Measurements from ENCODE around the gene PPP1R27.
"Not testable (repeated sequence)": the region's sequence is repeated elsewhere in the genome, so short reads cannot be mapped to it uniquely, and the experiment has no call there.

Gene PPP1R27

DNA sequence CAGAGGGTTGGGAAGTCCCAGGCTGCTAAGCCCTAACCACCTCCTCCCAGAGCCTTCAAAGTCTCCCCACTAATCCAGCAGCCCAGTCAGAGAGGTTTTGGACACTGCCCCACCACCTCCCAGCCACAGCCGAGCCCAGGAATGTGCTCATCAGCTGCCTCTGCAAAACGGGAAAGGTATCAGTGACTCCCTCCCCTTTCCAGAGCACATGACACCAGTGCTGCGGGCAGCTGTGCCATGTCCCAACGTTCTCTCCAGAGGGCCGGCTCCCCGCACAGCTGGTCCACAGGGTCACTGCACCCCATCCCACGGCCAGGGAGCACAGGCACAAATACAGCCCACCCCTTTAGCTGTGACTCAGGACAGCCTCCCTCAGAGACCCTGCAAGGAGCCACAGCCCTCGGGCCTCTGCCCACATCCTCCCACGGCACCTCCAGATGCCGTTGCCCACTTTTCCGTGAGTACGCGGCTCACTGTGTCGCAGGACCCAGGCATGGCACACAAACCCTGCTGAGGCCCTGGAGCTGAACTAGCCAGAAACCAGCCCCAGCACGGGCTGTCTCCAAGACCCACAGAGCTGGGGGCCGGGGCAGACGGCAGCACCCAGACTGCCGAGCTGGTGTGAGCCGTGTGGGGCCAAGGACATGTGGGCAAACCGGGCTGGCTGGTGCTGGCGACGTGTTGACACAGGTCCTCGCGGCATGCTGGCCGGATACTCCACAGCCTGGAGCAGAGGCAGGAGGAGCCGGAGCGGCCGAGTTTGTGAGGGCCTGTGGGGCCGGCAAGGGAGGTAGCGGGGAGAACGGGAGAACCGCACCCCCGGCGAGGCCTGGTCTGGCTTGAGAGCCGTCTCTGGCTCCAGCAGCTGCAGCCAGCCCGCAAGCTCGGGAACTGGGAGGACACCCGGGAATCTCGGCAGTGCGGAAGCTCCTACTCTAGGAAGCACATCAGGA, 6.3 kb upstream of the PPP1R27 start:
- DNase-seq, result no peak

DNA sequence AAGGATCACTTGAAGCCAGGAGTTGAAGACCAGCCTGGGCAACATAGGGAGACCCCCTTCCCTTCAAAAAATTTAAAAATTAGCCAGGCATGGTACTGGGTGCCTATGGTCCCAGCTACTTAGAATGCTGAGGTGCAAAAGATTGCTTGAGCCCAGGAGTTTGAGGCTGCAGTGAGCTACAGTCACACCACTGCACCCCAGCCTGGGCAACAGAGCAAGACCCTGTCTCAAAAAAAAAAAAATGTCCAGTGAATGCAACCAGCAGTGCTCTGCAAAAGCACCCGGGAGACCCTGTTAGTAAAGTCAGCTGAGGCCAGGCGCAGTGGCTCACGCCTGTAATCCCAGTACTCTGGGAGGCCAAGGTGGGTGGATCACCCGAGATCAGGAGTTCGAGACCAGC, 5.2 kb upstream of the PPP1R27 start:
- not testable (repeated sequence) for DNase-seq

DNA sequence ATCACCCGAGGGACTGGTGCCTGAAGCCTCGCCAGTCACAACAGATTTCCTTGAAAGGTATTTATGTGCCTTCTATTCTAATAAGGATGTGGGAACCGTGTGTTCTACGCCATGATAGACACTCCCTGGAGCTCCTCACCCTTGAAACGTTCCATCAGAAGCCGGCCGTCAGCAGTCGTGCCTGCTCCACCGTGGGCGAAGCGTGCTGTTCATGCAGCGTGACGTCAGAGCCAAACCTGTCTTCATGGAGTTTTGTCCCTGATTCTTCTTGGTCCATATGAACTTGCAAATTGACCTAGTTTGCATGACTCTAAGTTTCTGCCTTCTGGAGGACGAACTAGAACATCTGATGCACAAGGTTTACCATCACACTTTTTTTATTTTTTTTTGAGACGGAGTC, 4.5 kb upstream of the PPP1R27 start:
- no peak for DNase-seq

DNA sequence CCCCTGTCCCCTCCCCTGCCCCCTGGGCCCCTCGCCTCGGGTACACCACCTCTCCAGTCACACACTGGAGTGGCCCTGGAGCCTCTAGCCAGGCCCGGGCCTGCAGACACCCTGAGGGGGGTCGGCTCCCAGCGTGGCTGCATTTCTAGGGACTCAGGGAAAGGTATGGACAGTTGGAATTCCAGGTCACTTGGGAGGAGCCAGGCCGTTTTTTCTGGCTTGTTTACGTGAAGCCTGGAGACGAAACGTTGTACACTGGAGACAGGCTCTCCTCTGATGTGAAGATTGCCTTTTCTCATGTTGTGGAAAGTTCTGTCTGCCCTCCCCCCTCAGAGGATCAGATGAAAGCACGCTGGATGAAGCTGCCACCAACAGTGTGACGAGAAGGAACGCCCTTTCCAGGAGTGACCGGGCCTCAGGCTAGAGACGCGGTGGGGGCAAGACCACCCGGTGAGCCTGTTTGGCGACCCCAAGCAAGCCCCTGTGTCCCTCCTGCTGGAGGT, 4.0 kb upstream of the PPP1R27 start:
- DNase-seq, result no peak

DNA sequence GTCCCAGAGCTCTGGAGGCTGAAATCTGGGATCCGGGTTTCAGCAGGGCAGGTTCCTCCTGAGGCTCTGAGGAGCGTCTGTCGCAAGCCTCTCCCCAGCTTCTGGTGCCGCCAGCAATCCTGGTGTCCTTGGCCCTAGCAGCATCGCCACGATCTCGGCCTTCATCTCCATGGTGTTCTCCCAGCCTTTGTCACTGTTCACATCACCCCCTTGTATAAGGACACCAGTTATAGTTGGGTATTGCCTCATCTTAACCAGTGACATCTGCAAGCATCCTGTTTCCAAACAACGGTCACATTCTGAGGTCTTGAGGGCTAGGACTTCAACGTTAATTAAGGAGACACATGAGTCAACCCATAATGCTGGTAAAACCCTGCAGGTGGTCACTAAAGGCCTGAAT, 2.8 kb upstream of the PPP1R27 start:
- no peak for DNase-seq

DNA sequence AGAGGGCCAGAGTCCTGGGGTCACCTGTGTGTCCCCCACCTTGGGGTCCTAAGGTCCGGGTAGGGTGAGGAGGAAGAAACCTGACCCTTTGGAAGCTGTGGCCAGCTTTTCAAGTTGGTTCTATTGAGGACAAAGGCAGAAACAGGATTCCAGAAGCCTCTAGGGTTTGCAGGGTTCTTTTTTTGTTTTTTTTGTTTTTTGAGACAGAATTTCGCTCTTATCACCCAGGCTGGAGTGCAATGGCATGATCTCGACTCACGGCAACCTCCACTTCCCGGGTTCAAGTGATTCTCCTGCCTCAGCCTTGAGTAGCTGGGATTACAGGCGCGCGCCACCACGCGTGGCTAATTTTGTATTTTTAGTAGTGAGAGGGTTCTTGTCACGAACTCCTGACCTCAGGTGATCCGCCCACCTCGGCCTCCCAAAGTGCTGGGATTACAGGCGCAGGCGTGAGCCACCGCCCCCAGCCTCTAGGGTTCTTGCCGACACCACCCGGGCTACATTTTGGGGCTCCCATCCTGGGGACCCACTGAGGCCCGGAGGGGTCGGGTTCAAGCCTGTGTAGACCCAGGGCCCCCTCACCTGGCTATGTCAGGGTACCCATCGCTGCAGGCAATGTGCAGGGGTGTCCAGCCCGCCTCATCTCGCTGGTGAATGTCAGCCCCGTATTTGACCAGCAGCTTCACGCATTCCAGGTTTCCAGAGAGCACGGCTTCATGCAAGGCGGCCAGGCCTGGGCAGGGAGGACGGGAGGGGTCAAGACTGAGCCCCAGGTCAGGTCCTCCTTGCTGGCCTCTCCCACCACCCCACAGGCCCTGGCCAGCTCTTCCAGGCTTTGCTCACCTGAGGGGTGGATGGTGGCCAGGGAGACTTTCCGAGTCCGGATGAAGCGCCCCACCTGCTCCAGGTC, 674 bp downstream of the PPP1R27 start:
- DNase-seq, result no peak

DNA sequence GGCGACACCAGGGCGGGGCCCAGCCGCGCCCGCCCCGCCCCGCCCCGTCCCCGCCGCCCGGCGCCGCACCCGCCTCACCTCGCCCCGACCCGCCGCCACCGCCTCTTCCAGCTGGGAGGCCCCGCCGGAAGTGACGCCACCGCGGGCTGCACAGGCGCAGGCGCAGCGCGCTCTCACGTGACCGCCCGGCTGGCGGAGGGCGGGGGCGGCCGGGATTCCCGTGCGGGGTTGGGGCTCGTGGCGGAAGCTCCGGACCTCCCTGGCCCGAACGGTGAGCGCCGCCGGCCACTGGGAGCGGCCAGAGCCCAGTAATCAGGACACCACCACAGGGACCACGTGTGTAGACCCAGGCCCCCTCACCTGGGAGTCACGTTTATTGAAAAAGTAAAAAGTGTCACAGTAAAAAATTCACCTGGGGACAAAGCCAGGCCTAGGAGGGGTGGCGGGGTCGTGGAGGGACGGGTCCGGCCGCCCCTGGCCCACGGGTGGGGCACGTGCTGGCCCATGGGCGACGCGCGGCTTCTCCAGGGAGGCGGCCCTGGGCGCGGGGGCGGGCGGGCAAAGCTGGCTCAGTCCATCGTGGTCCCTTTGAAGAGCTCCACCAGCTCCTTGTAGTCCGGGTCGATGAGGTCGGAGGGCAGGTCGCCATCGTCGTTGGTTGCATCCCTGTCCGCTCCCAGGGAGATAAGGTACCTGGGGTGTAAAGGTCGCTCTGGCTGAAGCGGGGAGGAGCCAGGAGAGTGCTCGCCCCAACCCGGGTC, 1.5 kb downstream of the PPP1R27 start, which contains the start of gene MCRIP1:
MCRIP1 (minus strand) TSS at position 132 of the 761 bp plus-strand sequence. CDS start 8,785 bp downstream, outside the sequence.
- DNase-seq, result peak; percentile 92

DNA sequence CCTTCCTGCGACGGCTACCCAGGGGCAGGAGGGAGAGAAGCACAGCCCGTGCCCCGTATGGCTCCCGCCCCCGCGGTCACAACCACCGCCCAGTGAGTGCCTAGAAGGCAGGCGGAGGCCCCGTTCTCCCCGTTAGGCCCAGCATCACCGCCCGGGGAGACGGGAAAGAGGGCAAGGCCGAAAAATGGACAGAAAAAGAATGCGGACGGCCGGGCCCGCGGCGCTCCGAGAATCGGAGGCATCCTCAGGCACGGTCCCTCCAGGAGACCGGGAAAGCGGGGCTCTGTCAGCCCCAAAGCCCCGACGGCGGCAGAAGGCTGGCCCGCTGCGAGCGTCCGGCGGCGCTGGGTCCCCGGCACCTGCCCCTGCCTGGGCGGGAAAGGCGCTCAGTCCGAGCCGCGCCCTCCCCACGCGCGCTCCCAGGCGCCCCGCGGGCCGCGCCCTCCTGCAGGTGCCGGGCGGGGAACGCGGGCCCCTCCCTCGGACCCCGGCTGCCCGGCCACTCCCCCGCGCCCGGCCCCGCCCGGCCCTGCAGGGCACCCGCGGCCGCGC, 2.2 kb downstream of the PPP1R27 start:
- DNase-seq, result no peak

DNA sequence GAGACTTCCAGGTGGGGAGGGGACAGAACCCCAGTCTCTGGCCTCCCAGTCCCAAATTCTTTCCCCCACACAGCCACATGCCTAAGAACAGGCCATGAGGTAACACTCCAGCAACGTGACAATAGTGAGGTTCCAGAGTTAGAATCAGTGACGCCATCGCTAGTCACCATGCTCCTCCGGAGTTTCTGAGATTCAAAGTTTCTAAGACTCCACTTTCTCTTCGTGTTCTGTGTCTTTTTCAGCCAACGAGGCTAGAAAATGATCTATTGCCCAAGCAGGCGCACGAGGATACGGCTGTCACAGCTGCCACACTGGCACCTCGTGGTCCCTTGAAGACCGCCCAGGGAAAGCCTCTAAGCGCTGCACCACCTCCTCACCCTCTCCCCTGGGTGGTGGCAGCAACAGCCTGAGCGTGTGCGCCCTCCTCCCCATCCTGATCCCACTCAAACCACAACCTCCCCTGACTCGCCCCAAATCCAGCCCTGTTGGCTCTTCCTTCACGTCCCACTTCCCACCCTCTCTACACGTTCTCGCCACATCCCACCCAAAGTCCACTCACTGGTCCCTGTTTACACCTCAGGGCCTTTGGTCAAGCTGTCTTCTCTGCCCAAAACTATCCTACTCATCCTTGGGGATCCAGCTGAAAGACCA, 2.8 kb downstream of the PPP1R27 start:
- DNase-seq, result no peak

DNA sequence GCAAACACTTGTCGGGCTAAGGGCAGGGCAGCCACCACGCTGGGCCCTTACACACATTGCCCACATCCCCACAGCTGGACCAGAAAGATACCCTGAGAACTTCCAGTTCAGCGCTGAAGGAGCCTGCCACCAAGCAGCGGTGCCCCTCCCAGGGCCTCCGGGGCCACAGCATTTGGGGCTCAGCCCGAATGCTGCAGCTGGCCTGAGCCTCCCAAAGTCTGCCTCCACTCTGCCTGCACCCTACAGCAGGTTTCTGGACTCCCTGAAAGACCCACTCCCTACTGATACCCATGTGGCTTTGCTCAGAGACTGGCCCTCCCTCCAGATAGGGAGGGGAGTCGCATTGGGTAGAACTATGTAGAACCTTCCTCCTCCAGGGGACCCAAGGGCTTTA, 3.3 kb downstream of the PPP1R27 start:
- DNase-seq, result no peak

DNA sequence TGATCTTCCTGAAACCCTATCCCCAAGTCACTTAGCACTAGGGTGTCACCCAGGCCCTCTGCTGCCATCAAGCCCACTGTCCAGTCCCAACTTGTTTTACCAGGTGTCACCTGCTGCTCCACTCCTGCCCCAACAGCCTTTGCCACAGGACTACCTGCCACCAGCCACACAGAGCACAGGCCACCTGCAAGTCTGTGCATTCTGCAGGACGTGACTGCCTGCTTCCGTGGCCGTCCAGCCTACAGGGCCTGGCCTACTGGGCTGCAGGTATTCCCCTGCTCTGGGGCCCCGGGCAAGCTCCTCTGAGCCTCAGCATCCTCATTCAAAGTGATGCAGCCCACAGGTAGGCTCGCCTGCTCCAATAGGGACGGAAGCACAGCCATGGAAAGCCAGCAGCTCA, 5.0 kb downstream of the PPP1R27 start:
- no peak for DNase-seq

DNA sequence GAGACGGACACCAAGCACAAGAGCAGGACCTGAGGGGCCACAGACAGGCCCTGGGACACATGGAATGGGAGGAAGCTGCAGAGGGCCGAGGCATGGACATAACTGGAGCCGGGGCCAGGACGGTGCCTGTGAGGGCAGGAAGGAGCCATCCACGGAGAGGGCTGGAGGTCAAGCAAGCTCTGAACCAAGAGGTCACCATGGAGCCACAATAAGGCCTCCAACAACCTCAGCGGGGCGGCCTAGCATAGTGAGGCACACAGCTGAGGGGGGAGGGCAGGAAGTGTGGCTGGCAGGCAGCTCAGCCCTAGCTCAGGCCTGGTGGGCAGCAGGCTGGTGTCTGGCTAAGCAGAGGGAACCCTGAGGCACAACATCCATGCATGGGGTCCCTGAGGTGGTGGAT, 6.2 kb downstream of the PPP1R27 start:
- DNase-seq, result no peak

DNA sequence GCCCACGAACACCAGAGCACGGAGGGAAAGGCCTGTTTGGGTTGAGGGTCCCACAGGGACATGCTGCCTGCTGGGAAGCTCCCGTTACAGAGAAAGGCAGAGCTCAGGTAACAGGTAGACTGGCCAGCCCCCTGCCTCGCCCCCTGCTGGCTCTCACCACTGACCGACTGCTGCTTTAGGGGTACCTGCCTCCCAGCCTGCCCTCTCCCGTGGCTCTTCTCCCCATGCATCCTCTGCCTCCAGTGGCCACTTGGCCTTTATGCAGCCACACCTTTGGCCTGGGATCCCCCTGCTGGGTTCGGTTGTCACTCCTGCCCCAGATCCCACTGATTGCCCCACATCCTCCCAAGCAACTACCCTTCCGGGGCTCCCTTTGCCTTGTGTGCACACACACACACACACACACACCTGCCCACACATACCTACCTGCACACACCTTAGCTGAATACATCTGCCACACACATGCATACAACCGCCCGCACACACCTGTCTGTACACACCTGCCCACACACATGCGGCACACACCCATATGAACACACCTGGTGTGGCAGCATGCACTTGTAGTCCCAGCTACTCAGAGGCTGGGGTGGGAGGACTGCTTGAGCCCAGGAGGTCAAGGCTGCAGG, 8.9 kb downstream of the PPP1R27 start:
- no peak for DNase-seq

DNA sequence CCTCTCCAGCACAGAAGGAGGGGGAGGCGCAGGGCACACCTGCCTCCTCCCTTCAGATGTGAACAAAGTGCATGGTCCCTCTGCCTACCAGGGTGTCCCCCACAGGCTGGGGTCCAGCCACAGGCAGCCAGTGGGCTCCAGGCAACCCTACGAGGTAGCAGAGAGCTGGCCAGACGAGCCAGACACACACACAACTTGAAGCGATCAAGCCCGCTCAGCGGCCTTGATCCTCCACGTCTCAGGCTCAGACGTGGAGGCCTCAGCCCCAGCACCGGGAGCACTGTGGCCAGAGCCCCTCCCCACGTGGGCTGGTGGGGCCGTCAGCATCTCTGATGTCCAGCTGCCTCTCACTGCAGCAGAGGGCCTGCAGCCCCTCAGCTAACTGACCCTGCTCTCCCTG, 10.3 kb downstream of the PPP1R27 start:
- DNase-seq, result no peak

DNA sequence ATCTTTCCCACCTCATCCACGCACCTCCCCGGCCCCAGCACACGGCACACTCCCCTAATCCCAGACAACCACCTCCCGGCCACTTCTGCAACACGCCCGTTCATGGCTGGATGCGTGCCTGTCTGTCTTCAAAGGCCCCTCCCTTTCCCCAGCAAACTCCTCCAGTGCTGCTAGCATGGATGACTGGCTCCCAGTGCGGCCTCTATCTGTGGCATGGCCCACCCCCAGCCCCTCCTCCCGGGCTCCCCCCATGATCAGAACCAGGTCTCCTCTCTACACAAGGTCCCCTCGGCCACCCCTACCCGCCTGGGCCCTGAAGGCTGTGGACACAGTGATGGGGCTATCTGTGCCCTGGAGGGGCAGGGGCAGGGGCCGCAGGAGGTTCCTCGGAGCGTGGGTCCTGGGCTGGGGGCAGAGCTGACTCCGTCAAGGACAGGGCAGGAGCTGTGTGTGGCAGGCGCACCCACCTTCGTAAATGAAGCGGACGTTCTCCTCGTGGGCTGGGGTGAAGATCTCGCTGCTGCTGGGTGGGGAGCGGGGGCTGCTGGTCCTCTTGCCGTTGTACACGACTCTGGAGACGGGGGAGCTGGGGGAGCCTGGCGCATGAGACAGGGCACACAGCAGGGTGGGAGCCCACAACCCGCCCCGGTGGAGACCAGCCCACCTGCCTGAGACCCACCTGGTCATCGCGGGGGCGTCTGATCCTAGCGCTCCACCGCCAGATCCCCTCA, 10.9 kb downstream of the PPP1R27 start:
- no peak for DNase-seq

DNA sequence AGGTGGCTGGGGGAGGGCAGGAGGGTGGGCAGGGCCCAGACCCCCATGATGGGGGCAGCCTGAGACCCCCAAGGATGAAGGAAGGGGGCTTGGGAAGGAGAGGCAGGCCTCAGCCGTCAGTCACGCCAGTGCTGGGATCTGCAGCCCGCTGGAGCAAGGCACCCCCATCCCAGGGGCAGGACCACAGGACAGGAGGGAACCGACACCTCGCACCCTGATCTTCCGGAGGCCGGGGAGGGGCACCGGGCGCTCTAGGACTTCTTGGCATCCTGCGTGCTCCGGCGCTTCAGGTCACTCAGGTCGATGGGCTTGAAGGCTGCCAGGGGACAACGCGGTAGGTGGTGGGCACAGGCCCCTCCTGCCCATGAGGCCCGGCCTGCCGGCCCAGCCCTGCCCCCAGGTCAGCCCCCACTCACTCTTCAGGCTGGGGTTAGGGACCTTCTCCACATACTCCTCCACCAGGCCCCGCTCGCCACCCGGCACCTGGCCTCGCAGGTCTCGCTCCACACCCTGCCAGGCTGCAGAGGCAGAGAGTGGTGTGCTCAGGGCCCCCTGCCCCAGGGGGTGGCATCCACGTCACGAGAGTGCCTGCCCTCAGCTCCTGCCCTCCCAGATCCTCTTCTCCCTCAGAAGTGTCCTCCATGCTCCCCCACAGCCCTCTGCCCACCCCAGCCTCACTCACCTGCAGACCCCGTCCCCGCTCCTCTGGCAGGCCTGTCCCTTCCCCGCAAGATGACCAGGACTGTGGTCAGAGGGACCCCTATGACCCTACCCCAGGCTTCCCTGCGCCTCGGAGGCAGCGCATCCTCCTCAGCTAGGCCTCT, 11.6 kb downstream of the PPP1R27 start:
- no peak for DNase-seq

DNA sequence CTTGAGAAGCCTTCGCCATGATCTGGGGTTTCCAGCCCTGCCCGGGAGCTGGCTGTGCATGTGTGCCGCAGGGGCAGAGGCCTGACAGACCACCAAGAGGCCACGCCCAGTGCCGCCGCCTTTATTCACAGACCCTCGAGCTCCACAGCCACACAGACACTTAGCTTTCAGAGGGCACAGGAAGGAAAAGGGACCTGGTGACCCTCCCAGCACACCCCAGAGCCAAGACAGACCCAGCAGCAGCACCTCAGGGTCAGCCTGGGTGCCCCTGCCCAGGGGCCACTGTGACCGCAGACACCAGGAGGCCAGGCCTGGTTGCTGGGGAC, 12.6 kb downstream of the PPP1R27 start:
- no peak for DNase-seq

DNA sequence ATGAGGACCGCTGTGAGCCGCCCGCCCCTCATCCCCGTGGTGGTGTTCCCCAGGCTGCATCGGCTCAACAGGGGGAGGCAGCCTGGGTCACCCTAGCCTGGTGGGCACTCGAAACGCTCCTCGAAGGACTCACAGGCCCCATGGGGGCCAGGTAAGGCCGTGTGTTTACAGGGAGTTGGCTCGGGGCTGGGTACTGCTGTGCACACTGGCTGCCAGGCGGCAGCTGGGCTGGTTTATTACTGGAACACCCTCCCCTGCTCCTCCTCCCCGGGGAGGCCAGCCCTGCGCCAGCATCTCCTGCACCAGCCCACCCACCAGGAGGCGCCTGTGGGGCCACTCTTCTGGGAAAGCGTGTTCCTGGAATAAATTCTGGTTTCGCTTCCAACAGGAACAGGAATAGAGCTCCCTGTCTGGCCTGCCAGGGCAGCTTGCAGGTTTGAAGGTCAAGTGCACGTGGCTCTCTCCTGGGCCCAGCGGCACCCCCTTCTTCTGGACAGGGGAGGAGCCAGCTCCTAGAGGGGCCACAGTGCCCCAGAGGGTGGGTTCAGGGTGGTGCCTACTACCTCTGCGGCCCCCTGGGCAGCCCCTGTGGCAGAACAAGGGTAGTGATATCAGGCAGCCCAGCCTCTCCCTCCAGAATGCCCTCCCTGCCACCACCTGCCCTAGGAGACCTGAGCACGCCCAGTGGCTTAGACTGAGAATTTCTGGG, 13.1 kb downstream of the PPP1R27 start:
- DNase-seq, result no peak

DNA sequence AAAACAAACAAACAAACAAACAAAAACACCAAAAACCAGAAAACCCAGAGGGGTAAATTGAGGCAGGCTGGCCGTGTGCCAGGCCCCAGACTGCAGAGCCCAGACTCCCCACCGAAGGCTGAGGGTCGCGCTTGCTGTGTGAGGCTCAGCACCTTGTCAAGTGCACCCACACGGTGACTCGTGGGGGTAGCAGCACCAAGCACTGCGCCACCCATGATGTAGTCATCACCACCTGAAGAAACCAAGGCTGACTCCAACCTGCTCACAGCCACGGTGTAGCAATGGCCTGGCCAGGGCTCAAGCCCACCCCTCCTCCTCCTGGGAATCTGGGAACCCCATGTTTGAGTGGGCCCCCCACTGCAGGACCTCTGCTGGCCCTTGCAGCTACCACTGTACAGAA, 13.7 kb downstream of the PPP1R27 start:
- no peak for DNase-seq

Data from activated CD4-positive, alpha-beta T cell treated with anti-CD3 and anti-CD28 coated beads for 1 hour (primary cell).